Ascending aorta (tissue), 2 donors: ENCODE data around the gene CKS1B. TPM values are rescaled to one million over a fixed set of nuclear protein-coding genes. Genes with fewer than 3 reads are reported as not detected.

Experiments used
- DNase-seq, 2 donors: peaks; one replicate each; pipeline ENCODE4 v3.0.0-alpha.2; 2019; ENCODE audit warnings: low spot score in 2 of 2
- H3K27ac ChIP-seq, 2 donors: fragments of 200-600 bp; sonication (generic); one replicate each; pipeline ENCODE4 v1.5.1; 2016 to 2017; ENCODE audit warnings: mild to moderate bottlenecking in 1 of 2
- H3K27me3 ChIP-seq: fragments of 200-600 bp; sonication (generic); one replicate; pipeline ENCODE4 v1.5.1; 2017
- H3K36me3 ChIP-seq, 2 donors: fragments of 200-600 bp; sonication (generic); one replicate each; pipeline ENCODE4 v1.5.1; 2016
- H3K4me1 ChIP-seq, 2 donors: fragments of 200-600 bp; sonication (generic); one replicate each; pipeline ENCODE4 v1.5.1; 2016 to 2017; ENCODE audit warnings: mild to moderate bottlenecking in 1 of 2
- H3K4me3 ChIP-seq, 2 donors: fragments of 200-600 bp; sonication (generic); one replicate each; pipeline ENCODE4 v1.5.1; 2016 to 2017; ENCODE audit warnings: mild to moderate bottlenecking in 1 of 2
- H3K9me3 ChIP-seq, 2 donors: fragments of 200-600 bp; sonication (generic); one replicate each; pipeline ENCODE4 v1.5.1; 2016
- intact Hi-C: fragments of 100-400 bp; cut with DNase I; formaldehyde crosslinking; loops from one replicate; pipeline ENCODE4 v1.15.1; 2023
- total RNA-seq: library from RNA; depleted of rRNA; stranded (reverse); fragments of >200 nt; gene quantifications from one replicate; pipeline ENCODE4 v1.1.0, GENCODE V29; 2016
- TF ChIP-seq, protein P1 (sequence below), 3 experiments: fragments of 200-600 bp in 2 of 3; fragments of 450-650 bp in 1 of 3; sonication (generic) in 2 of 3; IDR thresholded peaks; one replicate each; pipeline ENCODE4 v1.5.1; 2016 to 2019; ENCODE audit warnings: antibody characterized with exemption in 3 of 3, mild to moderate bottlenecking in 1 of 3, moderate library complexity in 1 of 3

CKS1B gene
- total RNA-seq, 1 donor from 2014 or later = 40.4 TPM

DNA sequence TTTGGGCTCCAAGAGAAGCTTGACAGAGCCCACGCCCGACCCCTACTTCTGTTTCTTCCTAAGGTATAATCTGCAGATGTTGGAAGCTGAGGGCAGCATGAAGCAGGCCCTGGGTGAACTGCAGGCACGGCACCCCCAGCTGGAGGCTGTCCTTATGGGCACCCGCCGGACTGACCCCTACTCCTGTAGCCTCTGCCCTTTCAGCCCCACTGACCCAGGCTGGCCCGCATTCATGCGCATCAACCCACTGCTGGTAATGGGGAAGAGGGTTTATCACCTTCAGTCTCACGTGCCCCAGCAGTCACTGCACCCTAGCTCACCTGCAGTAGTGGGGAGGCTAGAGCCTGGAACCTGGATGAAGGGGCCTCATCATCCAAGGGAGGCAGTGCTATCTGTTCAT, 15.8 kb downstream of the CKS1B start:
- no peaks in the 10 kb centered on the region for H3K9me3 ChIP-seq
- H3K4me3 ChIP-seq = no peak overlapping the region
- no peak overlapping the region for H3K27ac ChIP-seq
- TF ChIP-seq, protein P1, sequence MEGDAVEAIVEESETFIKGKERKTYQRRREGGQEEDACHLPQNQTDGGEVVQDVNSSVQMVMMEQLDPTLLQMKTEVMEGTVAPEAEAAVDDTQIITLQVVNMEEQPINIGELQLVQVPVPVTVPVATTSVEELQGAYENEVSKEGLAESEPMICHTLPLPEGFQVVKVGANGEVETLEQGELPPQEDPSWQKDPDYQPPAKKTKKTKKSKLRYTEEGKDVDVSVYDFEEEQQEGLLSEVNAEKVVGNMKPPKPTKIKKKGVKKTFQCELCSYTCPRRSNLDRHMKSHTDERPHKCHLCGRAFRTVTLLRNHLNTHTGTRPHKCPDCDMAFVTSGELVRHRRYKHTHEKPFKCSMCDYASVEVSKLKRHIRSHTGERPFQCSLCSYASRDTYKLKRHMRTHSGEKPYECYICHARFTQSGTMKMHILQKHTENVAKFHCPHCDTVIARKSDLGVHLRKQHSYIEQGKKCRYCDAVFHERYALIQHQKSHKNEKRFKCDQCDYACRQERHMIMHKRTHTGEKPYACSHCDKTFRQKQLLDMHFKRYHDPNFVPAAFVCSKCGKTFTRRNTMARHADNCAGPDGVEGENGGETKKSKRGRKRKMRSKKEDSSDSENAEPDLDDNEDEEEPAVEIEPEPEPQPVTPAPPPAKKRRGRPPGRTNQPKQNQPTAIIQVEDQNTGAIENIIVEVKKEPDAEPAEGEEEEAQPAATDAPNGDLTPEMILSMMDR (IDR thresholded peaks at IDR 0.05) = no peak
- no peak for DNase-seq
- no peaks in the 10 kb centered on the region for H3K4me1 ChIP-seq
- no peaks in the 10 kb centered on the region for H3K27me3 ChIP-seq
- intact Hi-C loops = no loop called here
- peaks cover 26 to 36% of the 10 kb centered on the region in 2 donors for H3K36me3 ChIP-seq

DNA sequence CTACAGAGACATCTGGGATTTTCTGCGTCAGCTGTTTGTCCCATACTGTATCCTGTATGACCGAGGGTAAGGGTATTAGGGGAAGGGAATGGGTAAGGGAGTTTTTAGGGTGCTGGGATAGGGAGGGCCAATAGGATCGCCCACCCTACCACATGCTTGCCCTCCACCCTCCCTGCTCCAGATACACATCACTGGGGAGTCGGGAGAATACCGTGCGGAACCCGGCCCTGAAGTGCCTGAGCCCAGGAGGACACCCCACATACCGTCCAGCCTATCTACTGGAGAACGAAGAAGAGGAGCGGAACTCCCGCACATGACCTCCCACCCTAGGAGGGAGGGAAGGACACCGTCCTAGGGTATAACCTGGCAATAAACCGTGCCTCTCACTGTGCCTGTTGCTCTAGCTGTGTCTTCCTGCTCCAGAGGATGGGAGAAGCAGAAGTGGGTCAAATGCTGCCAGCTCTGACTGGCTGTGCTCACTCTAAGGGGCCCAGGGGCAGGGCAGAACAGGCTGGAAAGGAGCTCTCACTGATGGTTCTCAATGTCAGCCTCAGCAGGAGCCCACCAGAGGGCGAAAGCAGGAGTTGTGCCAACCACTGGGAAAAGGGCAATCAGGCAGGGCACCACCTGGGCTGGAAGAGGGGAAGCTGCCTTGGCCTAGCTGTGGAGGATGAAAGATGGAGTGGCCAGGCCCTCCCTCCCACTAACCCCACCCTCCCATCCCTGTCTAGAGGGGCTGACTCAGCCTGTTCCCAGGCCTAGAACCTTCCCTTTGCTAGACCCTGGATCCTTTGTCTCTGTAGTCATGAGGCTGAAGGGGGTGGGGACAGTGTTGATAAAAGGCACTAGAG, 18.5 kb downstream of the CKS1B start:
- peaks cover 21 to 32% of the 10 kb centered on the region in 2 donors for H3K36me3 ChIP-seq
- H3K27me3 ChIP-seq = no peaks in the 10 kb centered on the region
- intact Hi-C loops = no loop called here
- H3K27ac ChIP-seq = no peak overlapping the region
- no peak overlapping the region for H3K4me3 ChIP-seq
- TF ChIP-seq, protein P1 (IDR thresholded peaks at IDR 0.05) = no peak
- no peaks in the 10 kb centered on the region for H3K9me3 ChIP-seq
- H3K4me1 ChIP-seq = no peaks in the 10 kb centered on the region
- DNase-seq = no peak

DNA sequence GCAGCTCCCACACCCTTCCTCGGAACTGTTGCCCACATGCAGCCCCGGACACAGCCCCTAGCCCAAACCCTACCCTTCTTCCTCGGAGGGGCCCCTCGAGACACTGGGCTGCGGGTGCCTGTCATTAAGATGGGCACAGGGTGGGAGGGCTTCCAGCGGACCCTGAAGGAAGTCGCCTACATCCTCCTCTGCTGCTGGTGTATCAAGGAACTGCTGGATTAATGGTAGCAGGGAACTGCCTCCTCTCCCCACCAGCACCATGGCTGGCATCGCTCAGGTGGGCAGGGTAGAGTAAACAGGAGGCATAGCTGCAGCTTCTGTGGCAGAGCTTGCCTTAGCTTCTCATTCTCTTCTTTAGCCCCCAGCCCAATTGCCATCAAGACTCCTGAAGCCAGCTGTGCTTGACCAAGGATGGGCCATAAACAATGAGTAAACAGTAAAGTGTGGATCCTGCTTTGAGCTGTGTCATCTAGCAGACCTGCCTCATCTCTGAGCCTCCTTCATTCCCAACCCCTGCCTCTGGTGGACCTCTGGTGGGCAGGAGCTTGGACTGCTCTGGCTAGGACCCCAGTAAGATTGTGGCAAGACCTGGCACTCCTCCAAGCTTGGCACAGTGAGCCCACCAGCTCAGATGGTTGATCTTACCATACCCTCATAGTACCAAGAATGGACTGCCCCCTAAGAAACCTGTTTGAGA, 19.2 kb downstream of the CKS1B start, which contains the start of gene LENEP:
Gene LENEP, plus strand, starts transcription at position 15 of the 697 bp plus-strand sequence. Its CDS starts 22 bp downstream, at position 37.
- H3K36me3 ChIP-seq = peaks cover 13 to 24% of the 10 kb centered on the region in 2 donors
- H3K9me3 ChIP-seq = no peaks in the 10 kb centered on the region
- peaks cover 0 to under 1% of the 10 kb centered on the region in 2 donors for H3K4me1 ChIP-seq
- no peak for DNase-seq
- H3K4me3 ChIP-seq = no peak within 1 kb of the TSS
- H3K27ac ChIP-seq = no peak within 1 kb of the TSS
- intact Hi-C loops = no loop called here
- H3K27me3 ChIP-seq = no peaks in the 10 kb centered on the region
- TF ChIP-seq, protein P1 (IDR thresholded peaks at IDR 0.05) = no peak

DNA sequence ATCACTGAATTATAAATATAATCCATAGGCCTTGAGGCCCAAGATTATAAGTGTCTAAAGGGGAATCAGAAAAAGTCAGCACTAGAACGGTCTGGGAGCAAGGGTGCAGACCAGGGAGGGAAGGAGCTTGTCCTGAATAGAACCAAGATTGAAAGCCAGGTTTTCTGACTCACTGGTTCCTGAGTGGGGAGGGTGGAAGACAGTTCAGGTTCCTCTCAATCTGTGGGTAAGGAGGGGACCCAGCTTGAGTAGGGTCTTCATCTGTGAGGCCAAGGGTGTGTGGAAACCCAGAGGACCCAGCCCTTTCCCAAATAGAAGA, 19.7 kb downstream of the CKS1B start:
- intact Hi-C loops = no loop called here
- TF ChIP-seq, protein P1 (IDR thresholded peaks at IDR 0.05) = no peak

DNA sequence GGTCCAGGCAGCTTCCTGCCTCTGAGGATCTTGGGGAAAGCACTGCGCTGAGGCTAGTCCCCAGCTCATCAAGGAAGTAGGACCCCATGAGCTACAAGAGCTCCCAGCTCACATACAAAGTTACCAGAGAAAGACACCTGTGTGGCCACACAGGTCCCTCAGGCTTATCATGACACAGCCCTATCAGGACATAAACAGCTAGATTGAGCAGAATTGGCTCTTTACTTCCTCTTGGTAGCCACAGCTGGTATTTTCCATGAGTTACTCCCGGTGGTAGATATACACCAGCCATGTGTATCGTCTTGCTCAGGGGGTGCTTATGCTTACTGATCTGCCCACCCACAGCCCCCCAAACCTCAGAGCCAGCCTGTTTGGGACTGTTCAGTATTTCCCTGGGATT, 20.1 kb downstream of the CKS1B start:
- intact Hi-C loops = no loop called here
- TF ChIP-seq, protein P1 (IDR thresholded peaks at IDR 0.05) = no peak
- no peaks in the 10 kb centered on the region for H3K9me3 ChIP-seq
- H3K27me3 ChIP-seq = no peaks in the 10 kb centered on the region
- H3K4me1 ChIP-seq = peaks cover 4 to 6% of the 10 kb centered on the region in 2 donors
- no peak overlapping the region for H3K4me3 ChIP-seq
- H3K27ac ChIP-seq = no peak overlapping the region
- peaks cover 6 to 17% of the 10 kb centered on the region in 2 donors for H3K36me3 ChIP-seq
- DNase-seq = no peak

More for the DNA sequence above, 19.7 kb downstream of the CKS1B start:
- Histone ChIP-seq H3K27me3 (no peaks in the 10 kb centered on the region), H3K9me3 (no peaks in the 10 kb centered on the region), H3K4me3 (no peak overlapping the region), H3K27ac (no peak overlapping the region), H3K36me3 (peaks cover 9 to 19% of the 10 kb centered on the region in 2 donors), H3K4me1 (peaks cover 1 to 4% of the 10 kb centered on the region in 2 donors)
- DNase-seq = no peak
